ENCODE results near the gene WNT6.
A peak's percentile ranks its signal among the peaks of the same experiment; 100 is the strongest.
"Not testable (repeated sequence)": the region's sequence is repeated elsewhere in the genome, so short reads cannot be mapped to it uniquely, and the experiment has no call there.

Gene WNT6

GRCh38 chr2:218831378-218831990, 28.1 kb upstream of the WNT6 start, which contains the start of gene PRKAG3:
Gene PRKAG3 (minus strand): TSS chr2:218831803.
- DNase-seq, result no peak

DNA sequence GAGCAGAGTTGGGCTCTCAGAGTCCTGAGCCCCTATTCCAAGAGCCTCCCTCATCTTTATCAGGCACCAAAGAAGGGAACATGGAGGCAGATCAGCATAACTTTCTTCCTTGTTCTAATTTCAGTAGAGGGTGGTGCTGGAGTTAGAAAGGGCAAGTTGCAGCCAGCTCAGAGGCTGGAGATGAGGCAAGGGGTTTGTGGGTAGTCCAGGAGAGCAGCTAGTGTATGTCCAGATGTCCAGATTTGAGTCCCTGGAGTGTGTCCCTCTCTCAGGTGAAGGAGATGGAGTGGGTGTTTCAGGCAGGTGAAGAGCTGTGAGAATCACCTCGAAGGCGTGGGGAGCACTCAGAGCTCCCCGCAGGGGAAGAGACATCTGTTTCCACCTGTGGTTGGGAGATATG, 27.5 kb upstream of the WNT6 start:
- DNase-seq, result no peak

DNA sequence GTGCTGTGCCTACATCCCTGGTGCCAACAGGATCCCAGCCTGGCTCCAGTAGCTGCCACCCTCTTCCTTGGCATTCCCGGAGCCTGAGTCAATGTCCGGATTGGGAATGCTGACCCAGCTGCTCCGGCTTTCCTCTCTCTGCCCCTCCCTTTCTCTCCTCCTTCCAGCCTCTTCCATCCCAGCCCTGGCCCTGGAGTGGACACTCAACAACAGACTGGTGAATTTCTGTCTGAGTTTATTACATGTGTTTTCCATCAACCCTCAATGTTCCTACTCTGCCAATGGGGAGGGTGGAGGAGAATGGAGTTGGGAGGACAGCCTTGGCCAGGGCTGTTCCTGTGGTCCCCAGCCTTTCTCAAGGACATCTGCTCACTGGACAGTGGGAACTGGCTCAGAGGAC, 27.1 kb upstream of the WNT6 start:
- no peak for DNase-seq

DNA sequence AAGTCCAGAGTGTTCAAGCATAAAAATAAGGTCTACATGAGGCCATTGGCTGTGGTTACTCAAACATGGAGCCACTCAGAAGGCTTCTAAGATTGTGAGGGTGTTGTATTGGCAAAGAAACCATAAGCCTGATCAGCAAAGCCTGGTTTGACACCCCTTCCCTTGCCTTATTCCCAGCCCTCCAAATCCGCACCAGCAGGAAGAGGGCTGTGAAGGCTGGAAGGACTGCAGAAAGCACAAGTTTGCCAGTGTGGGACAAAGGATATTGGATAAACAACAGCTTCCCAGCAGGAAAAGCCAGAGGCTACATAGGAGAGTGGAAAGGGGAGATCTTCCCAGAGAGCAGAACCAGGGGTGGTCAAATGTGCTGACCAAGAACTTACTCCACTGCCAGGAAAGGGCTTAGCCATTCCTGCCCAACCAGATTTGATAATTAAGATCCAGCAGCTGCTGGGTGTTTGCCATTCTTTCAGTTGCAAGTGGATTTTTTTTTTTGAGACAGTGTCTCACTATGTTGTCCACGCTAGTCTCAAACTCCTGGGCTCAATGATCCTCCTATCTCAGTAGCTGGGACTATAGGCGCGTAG, 26.5 kb upstream of the WNT6 start:
- no peak for DNase-seq

- DNase-seq, result no peak
Observed at GRCh38 chr2:218834685-218835084, 24.9 kb upstream of the WNT6 start.

- no peak for DNase-seq
Observed at GRCh38 chr2:218837495-218837894, 22.1 kb upstream of the WNT6 start.

DNA sequence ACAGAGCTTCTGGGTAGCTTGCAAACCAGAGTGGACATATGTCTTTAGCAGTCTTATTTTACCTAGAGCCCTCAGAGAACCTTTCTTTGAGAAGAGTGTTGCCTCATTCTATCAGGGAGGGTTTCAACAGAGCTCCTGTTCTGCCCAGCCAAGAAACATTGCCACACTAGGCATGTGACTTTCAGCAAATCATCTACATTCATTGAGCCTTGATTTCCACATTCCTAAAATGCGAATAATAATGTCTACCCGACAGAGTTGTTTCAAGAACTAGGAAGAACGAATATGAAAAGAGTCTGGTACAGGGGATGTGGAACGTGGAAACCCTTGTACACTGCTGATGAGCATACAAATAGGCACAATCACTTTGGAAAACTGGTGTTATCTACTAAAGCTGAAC, 20.2 kb upstream of the WNT6 start:
- no peak for DNase-seq

DNA sequence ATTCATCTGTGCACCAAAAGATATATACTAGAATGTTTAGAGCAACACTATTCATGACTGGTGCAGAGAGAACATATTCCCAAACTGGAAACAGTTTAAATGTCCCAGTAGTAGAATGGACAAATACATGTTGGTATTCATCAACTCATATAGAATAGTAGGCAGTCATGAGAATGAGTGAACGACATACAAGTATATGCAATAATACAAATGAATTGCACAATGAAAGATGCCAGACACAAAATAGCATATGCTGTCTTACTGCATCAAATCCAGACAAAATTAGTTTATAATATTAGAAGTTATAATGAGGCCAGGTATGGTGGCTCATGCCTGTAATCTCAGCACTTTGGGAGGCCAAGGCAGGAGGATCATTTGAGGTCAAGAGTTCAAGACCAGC, 19.7 kb upstream of the WNT6 start:
- no peak for DNase-seq

DNA sequence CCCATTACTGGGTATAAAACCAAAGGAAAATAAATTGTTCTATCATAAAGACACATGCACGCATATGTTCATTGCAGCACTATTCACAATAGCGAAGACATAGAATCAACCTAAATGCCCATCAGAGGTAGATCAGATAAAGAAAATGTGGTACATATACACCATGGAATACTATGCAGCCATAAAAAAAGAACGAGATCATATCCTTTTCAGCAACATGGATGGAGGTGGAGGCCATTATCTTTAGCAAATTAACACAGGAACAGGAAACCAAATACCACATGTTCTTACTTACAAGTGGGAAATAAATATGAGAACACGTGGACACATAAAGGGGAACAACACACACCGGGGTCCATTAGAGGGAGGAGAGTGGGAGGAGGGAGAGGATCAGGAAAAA, 15.3 kb upstream of the WNT6 start:
- not testable (repeated sequence) for DNase-seq

DNA sequence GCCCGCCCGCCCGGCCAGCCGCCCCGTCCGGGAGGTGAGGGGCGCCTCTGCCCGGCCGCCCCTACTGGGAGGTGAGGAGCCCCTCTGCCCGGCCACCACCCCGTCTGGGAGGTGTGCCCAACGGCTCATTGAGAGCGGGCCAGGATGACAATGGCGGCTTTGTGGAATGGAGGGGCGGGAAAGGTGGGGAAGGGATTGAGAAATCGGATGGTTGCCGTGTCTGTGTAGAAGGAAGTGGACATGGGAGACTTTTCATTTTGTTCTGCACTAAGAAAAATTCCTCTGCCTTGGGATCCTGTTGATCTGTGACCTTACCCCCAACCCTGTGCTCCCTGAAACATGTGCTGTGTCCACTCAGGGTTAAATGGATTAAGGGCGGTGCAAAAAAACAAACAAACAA, 12.6 kb upstream of the WNT6 start:
- DNase-seq, result not testable (repeated sequence)

GRCh38 chr2:218849721-218850120, 9.9 kb upstream of the WNT6 start:
- DNase-seq, result no peak

GRCh38 chr2:218850796-218851195, 8.8 kb upstream of the WNT6 start:
- DNase-seq, result no peak

- DNase-seq, result no peak
Observed at GRCh38 chr2:218851286-218851685, 8.3 kb upstream of the WNT6 start.

GRCh38 chr2:218852911-218853667, 6.5 kb upstream of the WNT6 start:
- DNase-seq, result peak; percentile 74

GRCh38 chr2:218853766-218854165, 5.8 kb upstream of the WNT6 start:
- DNase-seq, result no peak

DNA sequence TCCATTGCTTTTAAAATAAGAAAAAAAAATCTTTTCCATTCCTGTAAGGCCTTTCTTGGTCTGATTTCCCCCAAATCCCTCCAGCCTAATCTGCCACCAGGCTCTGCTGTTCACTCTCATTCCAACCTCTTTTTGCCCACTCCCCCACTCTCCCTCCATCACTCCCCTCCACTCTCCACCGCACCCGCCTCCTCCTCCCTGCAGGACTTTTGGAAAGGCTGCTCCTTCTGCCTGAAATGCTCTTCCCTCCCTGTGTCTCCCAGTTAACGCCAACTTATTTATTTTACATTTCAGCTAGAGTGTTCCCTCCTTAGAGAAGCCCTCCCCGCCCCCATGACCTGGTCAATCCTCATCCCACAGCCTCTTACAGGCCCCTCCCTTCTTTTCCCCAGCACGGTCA, 4.7 kb upstream of the WNT6 start:
- DNase-seq, result no peak

GRCh38 chr2:218855305-218856166, 4.1 kb upstream of the WNT6 start:
- no peak for DNase-seq

- no peak for DNase-seq
Observed at GRCh38 chr2:218856167-218856895, 3.3 kb upstream of the WNT6 start.

- DNase-seq, result no peak
Observed at GRCh38 chr2:218856896-218857243, 2.7 kb upstream of the WNT6 start.

- DNase-seq, result no peak
Observed at GRCh38 chr2:218857371-218858137, 2.1 kb upstream of the WNT6 start.

GRCh38 chr2:218858138-218858445, 1.5 kb upstream of the WNT6 start:
- DNase-seq, result no peak
